Measurements from ENCODE around the gene PIK3AP1. TPM values are rescaled to one million over a fixed set of nuclear protein-coding genes. Genes with fewer than 3 reads are reported as not detected.
"Not testable (repeated sequence)": the region's sequence is repeated elsewhere in the genome, so short reads cannot be mapped to it uniquely, and the experiment has no call there.

PIK3AP1 gene
- total RNA-seq, 1 donor from 2014 or later = not detected

GRCh38 chr10:96574564-96574963 lies 145.8 kb downstream of the PIK3AP1 start:
- DNase-seq = not testable (repeated sequence)

GRCh38 chr10:96573036-96573435 lies 147.3 kb downstream of the PIK3AP1 start:
- DNase-seq = no peak

DNA sequence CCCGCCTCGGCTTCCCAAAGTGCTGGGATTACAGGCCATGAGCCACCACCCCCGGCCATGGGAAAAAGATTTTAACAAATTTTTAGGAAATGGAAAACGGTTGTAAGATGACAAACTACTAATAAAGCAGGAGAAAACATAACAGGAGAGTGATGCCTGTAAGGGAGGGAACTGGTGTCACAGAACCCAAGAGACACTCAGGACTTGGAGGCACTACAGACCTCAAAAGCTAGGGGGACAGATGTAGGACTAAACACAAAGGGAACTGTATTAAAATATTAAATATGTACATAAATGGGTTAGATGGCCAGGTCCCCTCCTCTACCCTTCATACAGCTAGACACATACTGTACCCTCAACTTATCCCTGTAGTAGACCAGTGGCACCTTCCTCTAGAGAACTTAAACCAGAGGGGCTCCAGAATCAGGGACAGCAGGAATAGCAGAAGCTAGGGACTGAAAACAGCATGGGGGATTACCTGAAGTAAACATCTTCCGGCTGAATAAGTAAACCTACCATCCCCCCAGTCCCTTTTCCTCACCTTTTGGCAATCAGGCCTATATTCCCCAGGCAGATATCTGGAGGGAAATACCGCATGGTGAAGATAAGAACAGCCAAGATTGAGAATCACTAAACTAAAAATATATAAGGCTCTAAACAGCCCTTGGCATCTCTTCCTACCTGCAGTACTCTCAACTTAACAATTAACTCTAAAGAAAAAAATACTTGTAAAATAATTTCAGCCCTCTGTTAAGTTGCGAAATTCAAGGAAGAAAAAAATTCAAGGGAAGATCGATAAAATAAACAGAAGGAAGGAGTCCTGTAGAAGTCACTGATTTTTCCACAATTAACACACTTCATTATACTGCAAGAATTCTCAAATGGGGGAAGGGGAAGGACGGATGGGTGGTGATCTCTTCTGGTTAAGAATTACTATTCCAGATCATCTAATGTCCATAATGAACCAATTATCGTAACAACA lies 149.0 kb downstream of the PIK3AP1 start:
- DNase-seq = no peak

DNA sequence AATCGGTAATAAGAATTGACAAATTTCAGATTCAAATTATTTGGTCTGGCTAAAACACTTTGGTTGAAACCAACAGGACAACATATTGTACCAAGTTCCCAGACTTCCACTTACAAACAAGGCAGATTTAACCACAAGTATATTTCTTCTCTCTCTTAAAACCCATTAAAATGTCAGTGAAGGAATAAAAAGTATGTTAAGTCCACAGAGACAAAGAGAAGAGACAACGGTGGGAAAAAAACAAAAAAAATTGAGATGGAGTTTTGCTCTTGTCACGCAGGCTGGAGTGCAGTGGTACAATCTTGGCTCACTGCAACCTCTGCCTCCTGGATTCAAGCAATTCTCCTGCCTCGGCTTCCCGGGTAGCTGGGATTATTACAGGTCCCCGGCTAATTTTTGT lies 149.8 kb downstream of the PIK3AP1 start:
- DNase-seq = no peak

GRCh38 chr10:96568402-96568801 lies 151.9 kb downstream of the PIK3AP1 start:
- DNase-seq = no peak

DNA sequence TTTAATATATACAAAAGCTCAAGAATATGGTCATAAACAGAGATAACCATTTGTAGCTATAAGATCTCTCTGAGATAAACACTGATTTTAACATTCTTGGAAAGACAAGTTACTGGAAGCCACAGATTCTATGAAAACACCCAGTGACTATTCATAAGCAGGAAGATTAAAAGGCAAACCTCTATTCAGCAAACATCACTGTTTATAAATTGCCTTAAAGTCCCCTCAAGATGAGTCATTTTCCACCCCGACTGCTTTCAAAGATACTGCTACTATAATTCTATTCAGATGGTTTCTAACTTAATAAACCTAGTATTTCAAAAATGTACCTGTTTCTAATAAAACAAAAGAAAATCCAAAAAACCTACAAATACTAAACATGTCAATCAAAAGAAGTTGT lies 154.5 kb downstream of the PIK3AP1 start:
- peak; percentile 61 for DNase-seq

DNA sequence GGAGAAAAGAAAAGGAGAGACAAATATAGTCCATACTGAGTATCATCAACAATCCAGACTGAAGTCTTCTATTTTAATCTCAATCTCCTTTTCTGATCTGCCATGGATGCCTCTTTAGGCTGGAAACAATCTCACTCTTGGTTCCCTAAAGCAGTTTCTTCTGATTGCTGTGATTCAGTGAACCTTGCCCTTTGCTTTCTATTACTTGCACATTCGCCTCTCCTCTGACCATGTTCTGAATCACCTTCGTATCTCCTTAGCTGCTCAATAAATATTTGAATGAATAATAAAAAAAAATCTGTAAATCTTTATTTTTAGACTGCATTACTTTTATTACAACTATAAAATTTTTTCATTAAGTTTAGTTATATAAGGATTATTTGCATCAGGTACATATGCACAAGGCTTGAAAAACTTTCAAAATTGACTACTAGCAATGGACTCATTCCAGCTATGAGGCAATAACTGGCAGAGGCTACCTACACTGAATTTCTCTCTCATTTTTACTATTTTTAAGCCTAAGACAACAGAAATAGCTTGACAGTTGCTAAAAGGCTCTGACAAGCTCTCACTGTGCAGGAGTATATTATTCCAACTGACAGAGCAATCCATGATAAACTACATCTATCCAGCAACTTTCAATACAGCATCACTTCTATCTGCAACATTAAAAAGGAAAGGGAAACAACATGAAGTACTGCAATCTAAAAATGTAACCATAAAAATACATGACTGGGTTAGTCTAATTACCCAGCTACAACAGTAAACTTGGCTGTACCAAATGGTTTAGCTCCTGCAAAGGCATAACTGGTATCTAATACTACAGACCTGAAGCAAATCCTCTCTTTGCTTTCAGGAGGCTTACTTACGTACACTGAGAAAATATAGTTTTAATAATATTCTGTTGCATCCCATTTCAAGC lies 159.1 kb downstream of the PIK3AP1 start:
- no peak for DNase-seq

GRCh38 chr10:96560489-96560888 lies 159.8 kb downstream of the PIK3AP1 start:
- no peak for DNase-seq

DNA sequence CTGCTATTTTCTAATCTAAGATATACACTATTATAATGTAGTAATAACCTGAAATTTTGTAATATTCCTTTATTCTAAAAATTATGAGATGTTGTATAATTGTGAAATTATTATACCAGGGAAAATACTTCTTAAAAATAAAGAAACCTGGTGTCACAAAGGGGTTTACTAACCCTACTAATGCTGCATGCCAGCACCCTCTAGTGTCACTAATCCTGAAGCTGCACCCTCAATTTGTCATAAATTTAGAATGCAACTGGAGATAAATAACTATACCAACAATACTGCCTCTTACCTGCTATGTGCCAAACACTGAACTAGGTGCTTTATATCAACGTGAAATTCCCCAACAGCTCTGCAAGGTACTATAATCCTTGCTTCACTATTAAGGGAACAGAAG lies 164.3 kb downstream of the PIK3AP1 start:
- peak; percentile 45 for DNase-seq

- DNase-seq = no peak
Observed at GRCh38 chr10:96555330-96555729, 165.0 kb downstream of the PIK3AP1 start.

- DNase-seq = peak; percentile 6
Observed at GRCh38 chr10:96548589-96548988, 171.7 kb downstream of the PIK3AP1 start.

- not testable (repeated sequence) for DNase-seq
Observed at GRCh38 chr10:96545558-96545957, 174.8 kb downstream of the PIK3AP1 start.

Other genes starting within 250 kb of the PIK3AP1 start
- gene TLL2, start 206.6 kb downstream of the PIK3AP1 start, total RNA-seq = 0.09 and 0.17 TPM in 2 replicates
- gene TM9SF3, start 133.5 kb downstream of the PIK3AP1 start, total RNA-seq = 101 and 119 TPM in 2 replicates
- gene LCOR, start 111.8 kb upstream of the PIK3AP1 start, total RNA-seq = 14.8 and 23.8 TPM in 2 replicates